ENCODE results near the gene TCF7L2. TPM values are rescaled to one million over a fixed set of nuclear protein-coding genes. Genes with fewer than 3 reads are reported as not detected.

Gene TCF7L2
- total RNA-seq, 6 experiments from 2014 or later = 14.6 to 18.1 (median 16.2) TPM

DNA sequence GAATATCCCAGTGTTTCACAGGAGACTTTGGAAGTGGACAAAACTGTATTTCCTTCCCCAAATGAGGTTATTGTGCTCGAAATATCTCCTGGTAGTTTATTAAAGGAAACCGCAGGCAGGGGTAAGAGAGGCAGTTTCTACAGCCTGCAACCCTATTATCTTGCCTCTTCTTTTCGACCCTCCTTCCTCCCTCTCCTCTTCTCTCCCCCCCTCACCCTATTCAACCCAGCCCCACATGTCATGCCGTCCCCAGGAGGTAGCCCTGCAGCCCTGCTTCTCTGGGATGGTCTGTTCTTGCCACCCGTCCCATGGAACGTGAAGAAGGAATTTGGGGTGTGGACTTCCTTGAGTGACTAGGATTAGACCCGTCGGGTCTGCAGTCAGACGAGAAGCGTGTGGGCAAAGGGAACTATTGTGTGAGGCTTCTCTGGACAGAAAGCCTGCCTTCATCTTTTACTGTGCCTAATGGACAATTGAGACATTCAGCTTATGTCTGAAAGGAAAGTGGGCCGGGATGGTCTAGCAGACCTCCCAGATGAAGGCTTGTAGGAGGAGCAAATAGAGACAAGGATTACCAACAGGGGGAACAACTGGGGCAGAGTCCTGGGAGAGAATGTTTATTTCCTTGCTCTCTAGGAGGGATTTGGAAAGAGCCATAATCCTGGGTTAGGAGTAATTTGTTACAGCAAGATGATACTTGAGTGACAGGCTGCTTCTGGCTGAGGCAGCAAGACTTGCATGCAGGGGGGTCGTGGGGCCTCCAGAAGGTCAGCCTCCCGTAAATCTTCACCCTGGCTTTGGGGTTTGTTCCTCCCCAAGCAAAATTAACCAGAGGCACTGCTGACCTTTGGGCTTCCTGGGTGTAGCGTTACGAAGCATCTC is 77.8 kb downstream of the TCF7L2 start:
- DNase-seq = no peak
- H3K27ac Mint-ChIP-seq = peak overlapping the region; percentile 50; the same call in 1 of the 2 replicates
- peaks cover 51% of the 10 kb centered on the region for H3K4me1 Mint-ChIP-seq (ENCODE audit: low read depth)
- peaks cover 23% of the 10 kb centered on the region for H3K36me3 Mint-ChIP-seq (ENCODE audit: low read depth)
- no peaks in the 10 kb centered on the region for H3K9me3 Mint-ChIP-seq
- peaks cover 8% of the 10 kb centered on the region for H3K27me3 Mint-ChIP-seq (ENCODE audit: insufficient read depth)
- H3K4me3 Mint-ChIP-seq = peak overlapping the region; percentile 43
- TF ChIP-seq, protein P1, sequence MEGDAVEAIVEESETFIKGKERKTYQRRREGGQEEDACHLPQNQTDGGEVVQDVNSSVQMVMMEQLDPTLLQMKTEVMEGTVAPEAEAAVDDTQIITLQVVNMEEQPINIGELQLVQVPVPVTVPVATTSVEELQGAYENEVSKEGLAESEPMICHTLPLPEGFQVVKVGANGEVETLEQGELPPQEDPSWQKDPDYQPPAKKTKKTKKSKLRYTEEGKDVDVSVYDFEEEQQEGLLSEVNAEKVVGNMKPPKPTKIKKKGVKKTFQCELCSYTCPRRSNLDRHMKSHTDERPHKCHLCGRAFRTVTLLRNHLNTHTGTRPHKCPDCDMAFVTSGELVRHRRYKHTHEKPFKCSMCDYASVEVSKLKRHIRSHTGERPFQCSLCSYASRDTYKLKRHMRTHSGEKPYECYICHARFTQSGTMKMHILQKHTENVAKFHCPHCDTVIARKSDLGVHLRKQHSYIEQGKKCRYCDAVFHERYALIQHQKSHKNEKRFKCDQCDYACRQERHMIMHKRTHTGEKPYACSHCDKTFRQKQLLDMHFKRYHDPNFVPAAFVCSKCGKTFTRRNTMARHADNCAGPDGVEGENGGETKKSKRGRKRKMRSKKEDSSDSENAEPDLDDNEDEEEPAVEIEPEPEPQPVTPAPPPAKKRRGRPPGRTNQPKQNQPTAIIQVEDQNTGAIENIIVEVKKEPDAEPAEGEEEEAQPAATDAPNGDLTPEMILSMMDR (IDR thresholded peaks at IDR 0.05) = no peak

GRCh38 chr10:113028456-113029440 is 78.7 kb downstream of the TCF7L2 start:
- Mint-ChIP-seq H3K36me3 (ENCODE audit: low read depth) (peaks cover 23% of the 10 kb centered on the region), H3K27ac (peak overlapping the region; percentile 22; the same call in 1 of the 2 replicates), H3K27me3 (ENCODE audit: insufficient read depth) (peaks cover 8% of the 10 kb centered on the region), H3K9me3 (no peaks in the 10 kb centered on the region), H3K4me1 (ENCODE audit: low read depth) (peaks cover 51% of the 10 kb centered on the region), H3K4me3 (peak overlapping the region; percentile 43)
- DNase-seq = no peak
- TF ChIP-seq, protein P1 (IDR thresholded peaks at IDR 0.05) = no peak

DNA sequence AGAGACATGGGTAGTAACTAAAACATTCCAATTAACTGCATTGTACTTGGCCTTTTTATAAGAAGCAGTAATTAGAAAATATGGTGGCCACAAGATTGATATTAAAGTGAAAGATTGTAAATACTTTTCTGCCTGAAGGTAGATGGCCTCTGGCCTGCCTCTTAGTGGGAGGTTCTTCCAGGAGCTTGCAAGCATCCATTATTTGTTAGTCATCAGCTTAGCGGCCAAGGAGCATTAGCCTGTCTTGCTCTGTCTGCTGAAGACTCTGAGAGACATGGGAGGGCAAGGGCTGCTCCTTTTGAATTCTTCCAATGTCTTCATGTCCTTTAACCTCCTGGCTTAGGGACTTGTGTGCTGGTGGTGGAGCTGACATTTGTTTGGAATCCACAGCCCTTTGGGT is 80.4 kb downstream of the TCF7L2 start:
- Mint-ChIP-seq H3K4me3 (no peak overlapping the region), H3K27ac (peak overlapping the region; percentile 50), H3K36me3 (ENCODE audit: low read depth) (peaks cover 27% of the 10 kb centered on the region), H3K27me3 (ENCODE audit: insufficient read depth) (peaks cover 8% of the 10 kb centered on the region), H3K4me1 (ENCODE audit: low read depth) (peaks cover 55% of the 10 kb centered on the region), H3K9me3 (no peaks in the 10 kb centered on the region)
- TF ChIP-seq, protein P1 (IDR thresholded peaks at IDR 0.05) = no peak
- DNase-seq = peak; percentile 48

DNA sequence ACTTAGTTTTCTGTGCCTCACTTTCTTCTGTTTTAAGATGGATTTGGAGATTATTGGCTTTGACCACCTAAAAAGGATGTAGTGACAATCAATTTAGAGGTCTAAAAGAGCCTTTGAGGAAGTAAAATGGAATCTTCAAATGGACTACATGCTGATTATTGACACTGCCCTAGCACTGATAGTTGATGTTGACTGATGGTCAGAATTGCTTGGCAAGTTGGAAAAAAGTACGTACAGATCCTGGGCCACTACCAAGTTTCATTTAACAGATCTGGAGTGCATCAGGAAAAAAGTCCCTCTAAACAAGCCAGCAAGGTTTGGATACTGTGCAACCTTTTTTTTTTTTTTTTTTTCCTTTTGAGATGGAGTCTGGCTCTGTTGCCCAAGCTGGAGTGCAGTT is 81.1 kb downstream of the TCF7L2 start:
- DNase-seq = no peak

GRCh38 chr10:113033991-113034390 is 83.9 kb downstream of the TCF7L2 start:
- no peaks in the 10 kb centered on the region for H3K9me3 Mint-ChIP-seq
- TF ChIP-seq, protein P1 (IDR thresholded peaks at IDR 0.05) = no peak
- no peak for DNase-seq
- H3K27me3 Mint-ChIP-seq (ENCODE audit: insufficient read depth) = no peaks in the 10 kb centered on the region; the same call in 1 of the 2 replicates
- peaks cover 21% of the 10 kb centered on the region for H3K36me3 Mint-ChIP-seq (ENCODE audit: low read depth)
- no peak overlapping the region for H3K27ac Mint-ChIP-seq
- H3K4me1 Mint-ChIP-seq (ENCODE audit: low read depth) = peaks cover 44% of the 10 kb centered on the region
- H3K4me3 Mint-ChIP-seq = no peak overlapping the region

More for the DNA sequence above, 81.1 kb downstream of the TCF7L2 start:
- Mint-ChIP-seq H3K36me3 (ENCODE audit: low read depth) (peaks cover 27% of the 10 kb centered on the region), H3K27me3 (ENCODE audit: insufficient read depth) (peaks cover 8% of the 10 kb centered on the region), H3K4me3 (no peak overlapping the region), H3K4me1 (ENCODE audit: low read depth) (peaks cover 56% of the 10 kb centered on the region), H3K27ac (no peak overlapping the region; the same call in 1 of the 2 replicates), H3K9me3 (no peaks in the 10 kb centered on the region)
- TF ChIP-seq, protein P1 (IDR thresholded peaks at IDR 0.05) = no peak

All from HFFc6 (cell line).